Brain microvascular endothelial cell (primary cell): ENCODE measurements around the gene RTN1.

Source experiments
- DNase-seq: peaks from one replicate; pipeline ENCODE4 v3.0.0-alpha.2; 2020
- H3K27ac ChIP-seq: fragments of 250-450 bp; sonication (Bioruptor Pico); 2 replicates; pipeline ENCODE4 v1.5.1; 2020; ENCODE audit warnings: mild to moderate bottlenecking, moderate library complexity
- H3K27me3 ChIP-seq: fragments of 250-450 bp; sonication (Bioruptor Pico); replicated peaks from 2 replicates; pipeline ENCODE4 v1.5.1; 2020; ENCODE audit warnings: mild to moderate bottlenecking
- H3K36me3 ChIP-seq: fragments of 250-450 bp; sonication (Bioruptor Pico); replicated peaks from 2 replicates; pipeline ENCODE4 v1.5.1; 2020; ENCODE audit warnings: mild to moderate bottlenecking
- H3K4me3 ChIP-seq: 2 replicates; pipeline ENCODE4 v1.5.1; 2011; ENCODE audit warnings: low read depth, mild to moderate bottlenecking, control low read depth, low read length, moderate library complexity
- CTCF ChIP-seq: IDR thresholded peaks from 2 replicates; pipeline ENCODE4 v1.5.1; 2011; ENCODE audit warnings: low read depth, mild to moderate bottlenecking, moderate library complexity, low read length, control low read depth, inconsistent platforms; ENCODE audit errors: missing control alignments
- in situ Hi-C: cut with HindIII; loops from 2 replicates; pipeline ENCODE4 v1.10.0; 2017; ENCODE audit warnings: low sequenced_read_pairs, low pct_ligation_motif_present

Gene RTN1

DNA sequence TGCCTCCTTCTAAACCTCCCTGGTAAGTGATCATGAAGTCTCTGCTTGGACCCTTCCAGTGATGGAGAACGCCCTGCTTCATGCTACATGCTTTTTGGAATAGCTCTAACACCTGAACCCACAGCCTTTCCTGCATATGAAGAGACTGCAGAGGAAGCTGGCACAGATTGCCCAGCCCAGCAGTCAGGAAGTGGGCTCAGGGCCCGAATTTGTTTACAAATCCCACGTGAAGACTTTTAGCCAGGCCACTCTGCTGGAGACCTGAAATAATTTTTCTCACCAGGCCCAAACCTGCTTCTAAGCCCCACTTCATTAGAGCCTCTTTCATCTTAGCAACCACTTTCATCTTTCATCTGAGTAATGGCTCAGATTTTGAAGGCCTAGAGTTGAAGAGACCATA, 22.9 kb downstream of the RTN1 start:
- in situ Hi-C loops: no loop called here
- no peak for TF ChIP-seq CTCF

GRCh38 chr14:59846595-59846994, 24.0 kb downstream of the RTN1 start:
- no peak overlapping the region for H3K27ac ChIP-seq
- in situ Hi-C loops: no loop called here
- TF ChIP-seq CTCF: no peak
- H3K27me3 ChIP-seq: no peaks in the 10 kb centered on the region
- DNase-seq: no peak
- no peak overlapping the region for H3K4me3 ChIP-seq
- H3K36me3 ChIP-seq: no peaks in the 10 kb centered on the region

More for the DNA sequence above, 22.9 kb downstream of the RTN1 start:
- no peak overlapping the region for H3K27ac ChIP-seq
- no peak overlapping the region for H3K4me3 ChIP-seq
- no peaks in the 10 kb centered on the region for H3K36me3 ChIP-seq
- no peaks in the 10 kb centered on the region for H3K27me3 ChIP-seq
- no peak for DNase-seq

DNA sequence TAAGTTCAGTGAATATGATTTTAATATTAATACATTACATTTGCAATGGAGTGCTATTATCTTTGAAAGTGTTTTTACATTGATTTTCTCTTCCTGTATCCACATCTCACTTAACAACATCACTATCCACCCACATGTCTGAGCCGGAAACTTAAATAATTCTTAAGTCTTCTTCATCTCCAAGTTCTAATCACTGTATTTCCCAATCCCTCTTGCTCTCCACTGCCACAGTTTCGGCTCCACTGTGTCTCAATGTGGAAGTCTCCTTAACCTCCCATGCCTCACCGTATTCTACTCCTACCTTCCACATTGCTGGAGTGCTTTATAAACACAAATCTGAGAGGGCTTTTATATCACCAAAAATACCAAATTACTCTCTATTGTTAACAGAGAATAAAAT, 25.3 kb downstream of the RTN1 start:
- TF ChIP-seq CTCF: no peak
- in situ Hi-C loops: no loop called here
- DNase-seq: no peak

DNA sequence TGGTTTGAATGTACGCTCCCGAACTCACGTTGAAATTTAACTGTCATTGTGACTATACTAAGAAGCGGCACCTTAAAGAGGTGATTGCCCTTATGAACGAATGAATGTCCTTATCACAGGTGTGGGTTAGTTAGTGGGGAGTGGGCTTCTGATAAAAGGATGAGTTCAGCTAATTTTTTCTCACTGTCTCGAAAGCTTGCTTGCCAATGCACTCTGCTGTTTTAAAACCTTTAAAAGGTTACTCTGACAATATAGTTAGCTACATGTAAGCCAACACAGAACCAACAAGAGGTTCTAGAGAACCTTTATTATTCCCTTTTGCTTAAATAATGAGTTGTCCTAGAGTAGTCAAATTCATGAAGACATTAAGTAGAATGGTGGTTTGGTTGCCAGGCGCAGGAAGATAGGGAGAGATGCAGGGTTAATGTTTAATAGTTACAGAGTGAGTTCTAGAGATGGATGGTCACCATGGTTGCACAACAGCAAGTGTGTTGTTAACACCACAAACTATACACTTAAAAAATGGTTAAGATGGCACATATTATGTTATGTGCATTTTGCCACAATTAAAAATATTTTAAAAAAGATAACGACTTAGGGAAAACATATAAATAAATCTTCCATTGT, 26.3 kb downstream of the RTN1 start:
- in situ Hi-C loops: no loop called here
- DNase-seq: no peak
- H3K27ac ChIP-seq: no peak overlapping the region
- TF ChIP-seq CTCF: no peak
- no peaks in the 10 kb centered on the region for H3K36me3 ChIP-seq
- no peak overlapping the region for H3K4me3 ChIP-seq
- H3K27me3 ChIP-seq: no peaks in the 10 kb centered on the region

More for the DNA sequence above, 25.3 kb downstream of the RTN1 start:
- no peaks in the 10 kb centered on the region for H3K27me3 ChIP-seq
- H3K4me3 ChIP-seq: no peak overlapping the region
- no peak overlapping the region for H3K27ac ChIP-seq
- H3K36me3 ChIP-seq: no peaks in the 10 kb centered on the region

DNA sequence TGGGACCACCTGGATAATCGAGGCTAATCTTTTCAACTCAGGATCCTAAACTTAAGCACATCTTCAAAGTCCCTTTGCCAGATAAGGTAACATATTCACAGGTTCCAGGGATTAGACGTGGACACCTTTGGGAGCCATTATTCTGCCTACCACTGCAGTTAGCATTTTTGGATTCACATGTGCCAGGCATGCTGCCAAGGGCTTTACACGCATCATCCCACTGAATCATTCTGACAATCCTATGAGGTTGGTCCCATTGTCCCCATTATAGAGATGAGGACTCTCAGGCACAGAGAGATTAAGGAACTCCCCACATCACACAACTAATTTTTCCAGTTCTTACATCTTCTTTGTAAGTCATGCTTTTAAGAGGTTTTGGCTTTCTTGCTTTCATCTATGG, 34.5 kb downstream of the RTN1 start:
- in situ Hi-C loops: no loop called here
- Histone ChIP-seq H3K27me3 (no peaks in the 10 kb centered on the region), H3K27ac (no peak overlapping the region), H3K36me3 (no peaks in the 10 kb centered on the region), H3K4me3 (no peak overlapping the region)
- DNase-seq: no peak
- no peak for TF ChIP-seq CTCF
